Renal pelvis (tissue), 4 donors: Measurements from ENCODE around the gene ZNF664. TPM values are rescaled to one million over a fixed set of nuclear protein-coding genes. Genes with fewer than 3 reads are reported as not detected.
A peak's percentile ranks its signal among the peaks of the same experiment; 100 is the strongest.

Source experiments
- DNase-seq: peaks from one replicate; pipeline ENCODE4 v3.0.0-alpha.2; 2013
- polyA plus RNA-seq, 3 donors: library from polyadenylated mRNA; unstranded; fragments of 120-200 nt; gene quantifications; one replicate each; pipeline ENCODE4 v1.2.1, GENCODE V29; 2013; ENCODE audit not compliant: insufficient read length in 3 of 3

Gene ZNF664
- polyA plus RNA-seq, 3 donors = 160 to 176 (median 165) TPM

GRCh38 chr12:124027753-124028554 lies 54.9 kb downstream of the ZNF664 start:
- no peak for DNase-seq

DNA sequence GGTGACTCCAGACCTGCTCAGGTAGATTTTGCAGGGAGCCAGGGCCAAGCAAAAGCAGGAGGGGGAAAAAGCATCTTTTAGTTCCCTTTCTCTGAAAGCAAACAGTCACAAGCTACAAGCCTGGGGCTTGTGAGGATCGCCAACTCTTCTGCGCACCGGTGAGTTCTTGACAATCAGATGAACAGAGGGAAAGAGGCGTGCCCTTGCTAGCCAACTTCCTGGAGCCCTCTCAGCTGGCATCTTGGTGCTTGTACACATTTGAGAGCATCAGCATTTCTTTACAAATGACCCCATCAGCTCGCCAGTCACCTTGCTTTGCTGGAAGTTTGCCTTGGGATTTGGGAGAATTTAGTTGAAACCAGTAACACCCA lies 55.5 kb downstream of the ZNF664 start:
- no peak for DNase-seq

GRCh38 chr12:124030008-124030407 lies 57.0 kb downstream of the ZNF664 start:
- DNase-seq = no peak

DNA sequence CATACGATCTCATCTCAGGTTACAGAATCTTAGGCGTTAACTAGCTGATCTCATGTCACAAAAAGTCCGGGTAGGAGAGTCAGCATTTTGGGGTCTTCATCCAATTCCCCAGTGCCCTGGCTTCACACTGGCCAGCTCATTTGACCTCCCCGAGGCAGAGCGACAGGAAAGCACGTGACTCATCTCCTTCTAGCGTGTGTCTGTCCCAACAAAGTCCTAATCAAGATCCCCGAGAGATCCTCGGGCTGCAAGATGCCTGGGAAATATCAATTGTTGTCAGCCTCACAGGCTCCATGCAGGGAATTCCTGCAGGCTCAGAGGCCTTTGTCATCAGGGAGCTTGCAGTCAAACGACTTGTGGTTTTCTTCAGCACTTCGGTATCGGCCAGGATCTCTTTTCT lies 57.5 kb downstream of the ZNF664 start:
- no peak for DNase-seq

GRCh38 chr12:124031058-124031457 lies 58.0 kb downstream of the ZNF664 start:
- DNase-seq = no peak

GRCh38 chr12:124032265-124032886 lies 59.4 kb downstream of the ZNF664 start:
- DNase-seq = no peak

DNA sequence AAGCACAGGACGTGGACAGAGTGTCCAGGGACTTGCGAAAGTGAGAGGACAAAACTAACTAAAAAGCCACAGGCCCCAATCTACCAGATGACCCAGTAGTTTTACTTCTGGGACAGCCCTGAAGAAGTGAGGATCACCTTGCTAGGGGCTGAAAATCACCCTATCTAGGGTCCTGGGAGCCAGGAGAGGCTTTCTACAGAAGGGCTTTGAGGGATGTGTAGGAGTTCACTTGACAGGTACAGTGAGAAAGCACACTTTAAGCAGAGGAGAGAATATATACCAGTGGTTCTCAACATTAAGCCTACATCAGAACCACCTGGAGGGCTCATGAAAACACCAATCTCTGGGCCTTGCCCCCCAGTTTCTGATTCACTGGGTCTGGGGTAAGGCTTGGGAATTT lies 60.8 kb downstream of the ZNF664 start:
- no peak for DNase-seq

GRCh38 chr12:124034297-124034696 lies 61.3 kb downstream of the ZNF664 start:
- no peak for DNase-seq

- DNase-seq = no peak
These were observed 62.1 kb downstream of the ZNF664 start for GRCh38 chr12:124035163-124035562.

- DNase-seq = no peak
These were observed 63.2 kb downstream of the ZNF664 start for GRCh38 chr12:124036171-124036598.

DNA sequence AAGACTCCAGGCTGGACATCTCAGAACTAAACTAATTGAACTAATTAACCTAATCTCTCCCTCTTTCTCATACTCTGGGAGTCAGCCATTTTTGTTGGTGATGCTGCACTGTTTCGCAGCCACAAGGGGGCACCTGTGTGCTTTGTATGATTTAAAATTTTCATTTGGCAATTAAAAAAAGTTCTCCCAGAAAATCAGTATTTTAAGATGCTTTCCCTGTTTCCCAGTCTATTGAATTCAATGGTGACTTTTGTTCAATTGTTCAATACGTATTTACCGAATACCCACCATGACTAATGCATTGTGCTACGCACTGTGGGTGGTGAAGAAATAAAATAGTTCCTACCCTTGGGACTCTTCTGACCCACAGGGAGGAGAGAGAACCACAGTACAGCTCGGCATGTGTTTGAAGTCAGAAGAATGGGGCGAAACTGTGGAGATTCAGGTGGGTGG lies 63.7 kb downstream of the ZNF664 start:
- DNase-seq = peak; percentile 50

GRCh38 chr12:124037331-124037730 lies 64.3 kb downstream of the ZNF664 start:
- no peak for DNase-seq

- DNase-seq = no peak
These were observed 66.3 kb downstream of the ZNF664 start for GRCh38 chr12:124039276-124039675.

GRCh38 chr12:124040291-124040690 lies 67.3 kb downstream of the ZNF664 start:
- DNase-seq = no peak

GRCh38 chr12:124040737-124041136 lies 67.7 kb downstream of the ZNF664 start:
- DNase-seq = no peak

DNA sequence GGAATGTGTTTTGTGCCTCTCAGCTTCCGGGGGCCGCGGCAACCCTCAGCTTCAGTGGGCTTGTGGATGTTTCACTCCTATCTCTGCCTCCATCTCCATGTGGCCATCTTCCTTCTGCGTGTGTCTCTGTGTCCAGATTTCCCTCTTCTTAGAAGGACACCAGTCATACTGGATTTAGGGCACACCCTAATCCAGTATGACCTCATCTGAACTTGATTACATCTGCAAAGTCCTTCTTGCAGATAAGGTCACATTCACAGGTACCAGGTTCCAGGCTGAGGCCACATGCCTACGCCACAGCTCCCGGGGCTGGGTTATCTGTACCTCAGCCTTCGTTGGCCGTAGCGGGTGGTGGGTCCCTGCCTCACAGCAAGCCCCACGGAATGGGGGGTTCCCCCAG lies 68.9 kb downstream of the ZNF664 start:
- DNase-seq = no peak

DNA sequence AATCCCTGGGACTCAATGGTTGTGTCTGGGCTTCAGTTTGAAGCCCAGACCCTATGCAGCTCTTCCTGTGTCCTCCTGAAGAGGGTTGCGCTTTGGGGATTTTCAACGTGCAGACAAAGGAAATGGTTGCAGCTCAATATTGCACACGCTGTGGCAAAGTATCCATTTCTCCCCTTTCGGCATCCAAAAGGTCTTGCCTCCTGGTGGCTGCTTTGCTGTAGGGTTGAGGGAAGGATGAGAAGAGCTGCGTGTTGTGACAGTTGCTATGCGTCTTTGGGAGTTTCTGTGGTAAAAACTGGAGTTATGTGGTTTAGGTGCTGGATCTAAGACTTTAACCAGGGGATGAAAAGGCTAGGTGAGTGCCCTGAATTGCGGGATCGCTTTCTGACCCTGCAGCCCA lies 71.0 kb downstream of the ZNF664 start:
- no peak for DNase-seq

GRCh38 chr12:124044809-124045321 lies 71.8 kb downstream of the ZNF664 start:
- DNase-seq = no peak

GRCh38 chr12:124045671-124046455 lies 72.8 kb downstream of the ZNF664 start:
- no peak for DNase-seq

- no peak for DNase-seq
These were observed 73.4 kb downstream of the ZNF664 start for GRCh38 chr12:124046456-124046740.

GRCh38 chr12:124047045-124047566 lies 74.1 kb downstream of the ZNF664 start:
- no peak for DNase-seq

DNA sequence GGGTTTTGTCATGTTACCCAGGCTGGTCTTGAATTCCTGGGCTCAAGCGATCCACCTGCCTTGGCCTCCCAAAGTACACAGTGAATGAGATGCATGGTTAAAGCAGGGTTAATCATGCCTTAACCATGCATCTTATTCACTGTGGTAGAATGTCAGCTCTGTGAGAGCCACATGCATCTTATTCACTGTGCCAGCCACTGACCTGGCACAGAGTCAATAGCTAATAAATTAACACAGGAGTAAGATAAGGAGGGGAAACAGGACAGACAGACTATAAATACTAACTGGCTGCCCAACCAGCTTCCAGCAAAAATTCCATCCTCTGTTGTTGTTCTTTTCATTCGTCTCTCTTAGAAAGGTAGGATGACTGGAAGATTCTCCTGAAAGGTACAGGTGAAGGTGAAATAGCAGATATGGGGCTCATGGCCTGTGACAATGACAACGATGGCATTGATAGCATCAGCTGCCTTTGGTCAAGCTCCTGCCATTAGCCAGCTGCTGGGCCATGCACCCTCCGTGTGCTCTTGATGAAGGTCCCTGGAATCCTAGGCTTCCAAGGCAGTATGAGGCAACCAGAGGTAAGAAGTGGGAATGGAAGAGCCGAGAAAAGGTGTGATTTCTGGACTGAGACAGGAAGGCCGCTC lies 76.6 kb downstream of the ZNF664 start:
- DNase-seq = no peak
